Jurkat, Clone E6-1 (cell line): ENCODE measurements around the gene MAT2A.
"Not testable (repeated sequence)": the region's sequence is repeated elsewhere in the genome, so short reads cannot be mapped to it uniquely, and the experiment has no call there.

Experiments used
- DNase-seq: peaks from one replicate; pipeline ENCODE4 v3.0.0-alpha.2; 2011; ENCODE audit warnings: low read depth, low spot score
- H3K4me3 ChIP-seq: 2 replicates; pipeline ENCODE4 v1.5.1; 2011; ENCODE audit warnings: mild to moderate bottlenecking, low read length, control low read depth, moderate library complexity

Gene MAT2A

GRCh38 chr2:85590950-85591349 lies 52.0 kb downstream of the MAT2A start:
- no peak for DNase-seq
- H3K4me3 ChIP-seq = no peak overlapping the region

GRCh38 chr2:85591563-85591962 lies 52.6 kb downstream of the MAT2A start:
- no peak overlapping the region for H3K4me3 ChIP-seq
- DNase-seq = no peak

DNA sequence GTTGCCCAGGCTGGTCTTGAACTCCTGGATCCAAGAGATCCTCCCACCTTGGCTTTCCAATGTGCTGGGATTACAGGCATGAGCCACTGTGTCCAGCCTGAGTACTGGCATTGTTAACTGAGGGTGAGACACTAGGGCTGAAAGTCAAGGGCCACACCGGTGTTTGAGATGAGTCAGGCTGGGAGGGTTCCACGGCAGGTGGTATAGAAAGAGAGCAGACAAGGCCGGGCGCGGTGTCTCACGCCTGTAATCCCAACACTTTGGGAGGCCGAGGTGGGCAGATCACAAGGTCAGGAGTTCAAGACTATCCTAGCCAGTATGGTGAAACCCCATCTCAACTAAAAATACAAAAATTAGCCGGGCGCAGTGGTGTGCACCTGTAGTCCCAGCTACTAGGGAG lies 53.3 kb downstream of the MAT2A start:
- not testable (repeated sequence) for DNase-seq, H3K4me3 ChIP-seq

DNA sequence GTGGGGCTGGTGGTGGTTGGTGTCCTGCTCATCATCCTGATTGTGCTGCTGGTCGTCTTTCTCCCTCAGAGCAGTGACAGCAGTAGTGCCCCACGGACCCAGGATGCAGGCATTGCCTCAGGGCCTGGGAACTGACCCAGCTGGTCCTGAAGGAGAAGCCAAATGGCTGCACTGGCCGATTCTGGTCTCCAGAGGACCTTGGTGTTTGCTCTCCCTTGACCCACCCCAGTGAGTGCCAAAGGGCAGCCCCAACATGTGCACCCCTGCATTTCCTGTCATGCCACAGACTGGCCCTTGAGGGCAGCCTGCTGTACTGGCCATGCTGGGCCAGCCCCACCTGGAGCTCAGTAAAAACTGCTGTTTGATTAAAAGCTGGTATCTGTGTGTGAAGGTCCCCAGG lies 54.1 kb downstream of the MAT2A start:
- DNase-seq = no peak
- H3K4me3 ChIP-seq = no peak overlapping the region
